Endothelial cell of hepatic sinusoid (primary cell): ENCODE measurements around the gene CDK11A.
"Not testable (repeated sequence)": the region's sequence is repeated elsewhere in the genome, so short reads cannot be mapped to it uniquely, and the experiment has no call there.

Source experiments
- in situ Hi-C: cut with HindIII; loops from 2 replicates; pipeline ENCODE4 v1.10.0; 2017; ENCODE audit warnings: low sequenced_read_pairs

The CDK11A gene

GRCh38 chr1:1664941-1665814, 59.0 kb downstream of the CDK11A start:
- in situ Hi-C loops: no loop called here

GRCh38 chr1:1664318-1664717, 59.8 kb downstream of the CDK11A start:
- in situ Hi-C loops: not testable (repeated sequence)

- in situ Hi-C loops: not testable (repeated sequence)
Measured at GRCh38 chr1:1662830-1663560, 61.2 kb downstream of the CDK11A start.

- in situ Hi-C loops: not testable (repeated sequence)
Measured at GRCh38 chr1:1662392-1662791, 61.8 kb downstream of the CDK11A start.

- in situ Hi-C loops: not testable (repeated sequence)
Measured at GRCh38 chr1:1658583-1659549, 65.3 kb downstream of the CDK11A start, which contains the start of gene CDK11B. CDK11B (minus strand) TSS chr1:1659004; CDS start chr1:1657485, 1,519 bp downstream.
